ENCODE measurements around the gene CALN1. TPM values are rescaled to one million over a fixed set of nuclear protein-coding genes. Genes with fewer than 3 reads are reported as not detected.
A peak's percentile ranks its signal among the peaks of the same experiment; 100 is the strongest.

Gene CALN1
- polyA plus RNA-seq, 4 donors, result under 0.01 to 0.07 (median 0.06) TPM; not detected in 1

GRCh38 chr7:71766016-71766415 lies 646.1 kb downstream of the CALN1 start:
- Histone ChIP-seq H3K4me3 (ENCODE audit: low read depth in 1 of 3, low read length in 3 of 3) (no peak overlapping the region), H3K4me1 (ENCODE audit: control insufficient read depth in 3 of 3, insufficient read depth in 2 of 3, low read depth in 1 of 3, low read length in 2 of 3) (no peaks in the 10 kb centered on the region), H3K27me3 (ENCODE audit: control insufficient read depth in 3 of 3, insufficient read depth in 3 of 3, low read length in 3 of 3) (no peaks in the 10 kb centered on the region), H3K27ac (ENCODE audit: low read depth in 1 of 3, low read length in 2 of 3) (no peak overlapping the region), H3K36me3 (ENCODE audit: control insufficient read depth in 3 of 3, insufficient read depth in 2 of 3, low read depth in 1 of 3, low read length in 3 of 3) (no peaks in the 10 kb centered on the region), H3K9me3 (ENCODE audit: control insufficient read depth in 2 of 2, insufficient read depth in 1 of 2, low read depth in 1 of 2, low read length in 1 of 2) (peaks cover 0 to 13% of the 10 kb centered on the region in 2 donors)
- DNase-seq, result no peak
- no peak for FAIRE-seq

- Histone ChIP-seq H3K36me3 (ENCODE audit: control insufficient read depth in 3 of 3, insufficient read depth in 2 of 3, low read depth in 1 of 3, low read length in 3 of 3) (no peaks in the 10 kb centered on the region), H3K27ac (ENCODE audit: low read depth in 1 of 3, low read length in 2 of 3) (no peak overlapping the region), H3K9me3 (ENCODE audit: control insufficient read depth in 2 of 2, insufficient read depth in 1 of 2, low read depth in 1 of 2, low read length in 1 of 2) (peaks cover 0 to 13% of the 10 kb centered on the region in 2 donors), H3K4me3 (ENCODE audit: low read depth in 1 of 3, low read length in 3 of 3) (no peak overlapping the region), H3K27me3 (ENCODE audit: control insufficient read depth in 3 of 3, insufficient read depth in 3 of 3, low read length in 3 of 3) (no peaks in the 10 kb centered on the region), H3K4me1 (ENCODE audit: control insufficient read depth in 3 of 3, insufficient read depth in 2 of 3, low read depth in 1 of 3, low read length in 2 of 3) (no peaks in the 10 kb centered on the region)
- DNase-seq (no peak), FAIRE-seq (no peak)
Measured at GRCh38 chr7:71761336-71761735, 650.8 kb downstream of the CALN1 start.

- no peak for FAIRE-seq
- peaks cover 0 to 7% (median 0%) of the 10 kb centered on the region in 3 donors for H3K27me3 ChIP-seq (ENCODE audit: control insufficient read depth in 3 of 3, insufficient read depth in 3 of 3, low read length in 3 of 3)
- H3K4me3 ChIP-seq (ENCODE audit: low read depth in 1 of 3, low read length in 3 of 3), result no peak overlapping the region
- no peaks in the 10 kb centered on the region for H3K4me1 ChIP-seq (ENCODE audit: control insufficient read depth in 3 of 3, insufficient read depth in 2 of 3, low read depth in 1 of 3, low read length in 2 of 3)
- no peak for DNase-seq
- H3K36me3 ChIP-seq (ENCODE audit: control insufficient read depth in 3 of 3, insufficient read depth in 2 of 3, low read depth in 1 of 3, low read length in 3 of 3), result no peaks in the 10 kb centered on the region
- H3K27ac ChIP-seq (ENCODE audit: low read depth in 1 of 3, low read length in 2 of 3), result no peak overlapping the region
- no peaks in the 10 kb centered on the region for H3K9me3 ChIP-seq (ENCODE audit: control insufficient read depth in 2 of 2, insufficient read depth in 1 of 2, low read depth in 1 of 2, low read length in 1 of 2)
- WGBS, 3 donors, result 65 to 81% (median 69%) methylated on average over 4 of the region's 4 CpGs
Measured at GRCh38 chr7:71754828-71755227, 657.3 kb downstream of the CALN1 start.

GRCh38 chr7:71753956-71754664 lies 658.0 kb downstream of the CALN1 start:
- 43 to 48% (median 47%) methylated on average over 9 of the region's 9 CpGs for WGBS, 3 donors
- H3K4me1 ChIP-seq (ENCODE audit: control insufficient read depth in 3 of 3, insufficient read depth in 2 of 3, low read depth in 1 of 3, low read length in 2 of 3), result no peaks in the 10 kb centered on the region
- H3K4me3 ChIP-seq (ENCODE audit: low read depth in 1 of 3, low read length in 3 of 3), result no peak overlapping the region
- H3K9me3 ChIP-seq (ENCODE audit: control insufficient read depth in 2 of 2, insufficient read depth in 1 of 2, low read depth in 1 of 2, low read length in 1 of 2), result no peaks in the 10 kb centered on the region
- no peaks in the 10 kb centered on the region for H3K36me3 ChIP-seq (ENCODE audit: control insufficient read depth in 3 of 3, insufficient read depth in 2 of 3, low read depth in 1 of 3, low read length in 3 of 3)
- DNase-seq (no peak), FAIRE-seq (no peak)
- H3K27ac ChIP-seq (ENCODE audit: low read depth in 1 of 3, low read length in 2 of 3), result no peak overlapping the region
- H3K27me3 ChIP-seq (ENCODE audit: control insufficient read depth in 3 of 3, insufficient read depth in 3 of 3, low read length in 3 of 3), result peaks cover 0 to 7% (median 0%) of the 10 kb centered on the region in 3 donors

GRCh38 chr7:71753236-71753635 lies 658.9 kb downstream of the CALN1 start:
- DNase-seq (no peak), FAIRE-seq (no peak)
- no peaks in the 10 kb centered on the region for H3K4me1 ChIP-seq (ENCODE audit: control insufficient read depth in 3 of 3, insufficient read depth in 2 of 3, low read depth in 1 of 3, low read length in 2 of 3)
- H3K9me3 ChIP-seq (ENCODE audit: control insufficient read depth in 2 of 2, insufficient read depth in 1 of 2, low read depth in 1 of 2, low read length in 1 of 2), result no peaks in the 10 kb centered on the region
- H3K36me3 ChIP-seq (ENCODE audit: control insufficient read depth in 3 of 3, insufficient read depth in 2 of 3, low read depth in 1 of 3, low read length in 3 of 3), result no peaks in the 10 kb centered on the region
- H3K27me3 ChIP-seq (ENCODE audit: control insufficient read depth in 3 of 3, insufficient read depth in 3 of 3, low read length in 3 of 3), result peaks cover 0 to 7% (median 0%) of the 10 kb centered on the region in 3 donors
- WGBS, 3 donors, result 88 to 93% (median 92%) methylated on average over 2 of the region's 2 CpGs
- H3K4me3 ChIP-seq (ENCODE audit: low read depth in 1 of 3, low read length in 3 of 3), result no peak overlapping the region
- H3K27ac ChIP-seq (ENCODE audit: low read depth in 1 of 3, low read length in 2 of 3), result no peak overlapping the region

- H3K4me1 ChIP-seq (ENCODE audit: control insufficient read depth in 3 of 3, insufficient read depth in 2 of 3, low read depth in 1 of 3, low read length in 2 of 3), result no peaks in the 10 kb centered on the region
- no peak overlapping the region for H3K27ac ChIP-seq (ENCODE audit: low read depth in 1 of 3, low read length in 2 of 3)
- no peak overlapping the region for H3K4me3 ChIP-seq (ENCODE audit: low read depth in 1 of 3, low read length in 3 of 3)
- H3K36me3 ChIP-seq (ENCODE audit: control insufficient read depth in 3 of 3, insufficient read depth in 2 of 3, low read depth in 1 of 3, low read length in 3 of 3), result no peaks in the 10 kb centered on the region
- WGBS, 3 donors, result 14 to 24% (median 21%) methylated on average over 40 to 43 of the region's 43 CpGs
- no peak for FAIRE-seq
- peak in 1 of 2 donors; percentile 39 for DNase-seq
- peaks cover 0 to 7% (median 0%) of the 10 kb centered on the region in 3 donors for H3K27me3 ChIP-seq (ENCODE audit: control insufficient read depth in 3 of 3, insufficient read depth in 3 of 3, low read length in 3 of 3)
- H3K9me3 ChIP-seq (ENCODE audit: control insufficient read depth in 2 of 2, insufficient read depth in 1 of 2, low read depth in 1 of 2, low read length in 1 of 2), result no peaks in the 10 kb centered on the region
Measured at GRCh38 chr7:71752171-71752935, 659.8 kb downstream of the CALN1 start.

GRCh38 chr7:71750290-71750689 lies 661.8 kb downstream of the CALN1 start:
- Histone ChIP-seq H3K4me3 (ENCODE audit: low read depth in 1 of 3, low read length in 3 of 3) (no peak overlapping the region), H3K9me3 (ENCODE audit: control insufficient read depth in 2 of 2, insufficient read depth in 1 of 2, low read depth in 1 of 2, low read length in 1 of 2) (no peaks in the 10 kb centered on the region), H3K36me3 (ENCODE audit: control insufficient read depth in 3 of 3, insufficient read depth in 2 of 3, low read depth in 1 of 3, low read length in 3 of 3) (no peaks in the 10 kb centered on the region), H3K27ac (ENCODE audit: low read depth in 1 of 3, low read length in 2 of 3) (no peak overlapping the region), H3K4me1 (ENCODE audit: control insufficient read depth in 3 of 3, insufficient read depth in 2 of 3, low read depth in 1 of 3, low read length in 2 of 3) (no peaks in the 10 kb centered on the region), H3K27me3 (ENCODE audit: control insufficient read depth in 3 of 3, insufficient read depth in 3 of 3, low read length in 3 of 3) (peaks cover 0 to 7% (median 0%) of the 10 kb centered on the region in 3 donors)
- 92 to 97% (median 95%) methylated on average over 6 of the region's 6 CpGs for WGBS, 3 donors
- FAIRE-seq (no peak), DNase-seq (no peak)

GRCh38 chr7:71746006-71746405 lies 666.1 kb downstream of the CALN1 start:
- H3K27me3 ChIP-seq (ENCODE audit: control insufficient read depth in 3 of 3, insufficient read depth in 3 of 3, low read length in 3 of 3), result no peaks in the 10 kb centered on the region
- FAIRE-seq, result no peak

More at GRCh38 chr7:71746006-71746405, 666.1 kb downstream of the CALN1 start:
- no peak overlapping the region for H3K4me3 ChIP-seq (ENCODE audit: low read depth in 1 of 3, low read length in 3 of 3)
- no peak for DNase-seq
- no peaks in the 10 kb centered on the region for H3K4me1 ChIP-seq (ENCODE audit: control insufficient read depth in 3 of 3, insufficient read depth in 2 of 3, low read depth in 1 of 3, low read length in 2 of 3)
- WGBS, 3 donors, result 73 to 84% (median 74%) methylated on average over 5 of the region's 5 CpGs
- no peaks in the 10 kb centered on the region for H3K9me3 ChIP-seq (ENCODE audit: control insufficient read depth in 2 of 2, insufficient read depth in 1 of 2, low read depth in 1 of 2, low read length in 1 of 2)
- H3K36me3 ChIP-seq (ENCODE audit: control insufficient read depth in 3 of 3, insufficient read depth in 2 of 3, low read depth in 1 of 3, low read length in 3 of 3), result no peaks in the 10 kb centered on the region
- H3K27ac ChIP-seq (ENCODE audit: low read depth in 1 of 3, low read length in 2 of 3), result no peak overlapping the region
